ENCODE measurements around the gene F8. TPM values are rescaled to one million over a fixed set of nuclear protein-coding genes. Genes with fewer than 3 reads are reported as not detected.
"Not testable (repeated sequence)": the region's sequence is repeated elsewhere in the genome, so short reads cannot be mapped to it uniquely, and the experiment has no call there.

F8 gene
- total RNA-seq, 1 experiment from 2014 or later = 0.44 TPM

- no peak for DNase-seq (ENCODE audit: low spot score)
- in situ Hi-C loops (cut with HindIII; ENCODE audit: low sequenced_read_pairs) = no loop called here
Measured at GRCh38 chrX:154827194-154828015, 195.1 kb downstream of the F8 start.

- DNase-seq (ENCODE audit: low spot score); in situ Hi-C loops (cut with HindIII; ENCODE audit: low sequenced_read_pairs): not testable (repeated sequence)
Measured at GRCh38 chrX:154825586-154825985, 196.9 kb downstream of the F8 start.

- no peak for DNase-seq (ENCODE audit: low spot score)
- in situ Hi-C loops (cut with HindIII; ENCODE audit: low sequenced_read_pairs) = no loop called here
Measured at GRCh38 chrX:154824638-154825037, 197.9 kb downstream of the F8 start.

- in situ Hi-C loops (cut with HindIII; ENCODE audit: low sequenced_read_pairs) = no loop called here
- no peak for DNase-seq (ENCODE audit: low spot score)
Measured at GRCh38 chrX:154822029-154822428, 200.5 kb downstream of the F8 start.

- in situ Hi-C loops (cut with HindIII; ENCODE audit: low sequenced_read_pairs) = no loop called here
- DNase-seq (ENCODE audit: low spot score) = no peak
Measured at GRCh38 chrX:154821523-154821922, 201.0 kb downstream of the F8 start.

- in situ Hi-C loops (cut with HindIII; ENCODE audit: low sequenced_read_pairs) = no loop called here
Measured at GRCh38 chrX:154819771-154820341, 202.7 kb downstream of the F8 start.

GRCh38 chrX:154818916-154819770 is 203.4 kb downstream of the F8 start:
- in situ Hi-C loops (cut with HindIII; ENCODE audit: low sequenced_read_pairs) = no loop called here
- no peak for DNase-seq (ENCODE audit: low spot score)

More at GRCh38 chrX:154819771-154820341, 202.7 kb downstream of the F8 start:
- no peak for DNase-seq (ENCODE audit: low spot score)

- DNase-seq (ENCODE audit: low spot score); in situ Hi-C loops (cut with HindIII; ENCODE audit: low sequenced_read_pairs): not testable (repeated sequence)
Measured at GRCh38 chrX:154817048-154817618, 205.4 kb downstream of the F8 start.

GRCh38 chrX:154816326-154816898 is 206.1 kb downstream of the F8 start:
- in situ Hi-C loops (cut with HindIII; ENCODE audit: low sequenced_read_pairs); DNase-seq (ENCODE audit: low spot score): not testable (repeated sequence)

- no peak for DNase-seq (ENCODE audit: low spot score)
- in situ Hi-C loops (cut with HindIII; ENCODE audit: low sequenced_read_pairs) = no loop called here
Measured at GRCh38 chrX:154815274-154815818, 207.2 kb downstream of the F8 start.

GRCh38 chrX:154813801-154814200 is 208.7 kb downstream of the F8 start:
- in situ Hi-C loops (cut with HindIII; ENCODE audit: low sequenced_read_pairs) = no loop called here
- no peak for DNase-seq (ENCODE audit: low spot score)

GRCh38 chrX:154812341-154813101 is 210.0 kb downstream of the F8 start:
- no peak for DNase-seq (ENCODE audit: low spot score)
- in situ Hi-C loops (cut with HindIII; ENCODE audit: low sequenced_read_pairs) = no loop called here

GRCh38 chrX:154809939-154810665 is 212.4 kb downstream of the F8 start:
- no peak for DNase-seq (ENCODE audit: low spot score)
- in situ Hi-C loops (cut with HindIII; ENCODE audit: low sequenced_read_pairs) = no loop called here

GRCh38 chrX:154806837-154807501 is 215.6 kb downstream of the F8 start:
- DNase-seq (ENCODE audit: low spot score) = no peak
- in situ Hi-C loops (cut with HindIII; ENCODE audit: low sequenced_read_pairs) = no loop called here

GRCh38 chrX:154805696-154806091 is 216.8 kb downstream of the F8 start:
- DNase-seq (ENCODE audit: low spot score) = no peak
- in situ Hi-C loops (cut with HindIII; ENCODE audit: low sequenced_read_pairs) = no loop called here

- DNase-seq (ENCODE audit: low spot score) = peak; percentile 81
- in situ Hi-C loops (cut with HindIII; ENCODE audit: low sequenced_read_pairs) = no loop called here
Measured at GRCh38 chrX:154804957-154805695, 217.4 kb downstream of the F8 start, which contains the start of gene MPP1. Gene MPP1, minus strand, starts transcription at chrX:154805485. Its CDS starts 112 bp downstream, at chrX:154805373.

Measured in G401 (cell line).